ENCODE results near the gene ATOH8.

The ATOH8 gene

DNA sequence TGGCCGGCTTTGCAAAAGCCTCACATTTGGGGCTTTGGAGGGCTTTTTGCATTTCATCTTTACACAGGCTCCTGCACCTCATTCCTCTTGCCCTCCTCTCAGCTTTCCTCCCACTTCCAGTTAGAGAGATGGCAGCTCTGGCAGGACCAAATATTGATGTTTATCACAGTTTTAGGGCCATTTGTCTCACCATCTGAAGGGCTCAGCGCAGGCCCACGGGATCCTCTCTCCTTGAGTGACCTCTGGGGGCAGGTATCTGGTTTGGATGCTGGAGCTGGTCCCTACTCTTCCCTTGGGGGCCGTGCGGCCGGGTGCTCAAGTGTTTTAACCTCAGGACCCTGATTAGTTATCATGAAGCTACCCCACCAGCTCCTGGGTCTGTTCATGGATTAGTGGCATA, 19.9 kb downstream of the ATOH8 start:
- no peak for DNase-seq

GRCh38 chr2:85774126-85774978, 20.6 kb downstream of the ATOH8 start:
- no peak for DNase-seq

DNA sequence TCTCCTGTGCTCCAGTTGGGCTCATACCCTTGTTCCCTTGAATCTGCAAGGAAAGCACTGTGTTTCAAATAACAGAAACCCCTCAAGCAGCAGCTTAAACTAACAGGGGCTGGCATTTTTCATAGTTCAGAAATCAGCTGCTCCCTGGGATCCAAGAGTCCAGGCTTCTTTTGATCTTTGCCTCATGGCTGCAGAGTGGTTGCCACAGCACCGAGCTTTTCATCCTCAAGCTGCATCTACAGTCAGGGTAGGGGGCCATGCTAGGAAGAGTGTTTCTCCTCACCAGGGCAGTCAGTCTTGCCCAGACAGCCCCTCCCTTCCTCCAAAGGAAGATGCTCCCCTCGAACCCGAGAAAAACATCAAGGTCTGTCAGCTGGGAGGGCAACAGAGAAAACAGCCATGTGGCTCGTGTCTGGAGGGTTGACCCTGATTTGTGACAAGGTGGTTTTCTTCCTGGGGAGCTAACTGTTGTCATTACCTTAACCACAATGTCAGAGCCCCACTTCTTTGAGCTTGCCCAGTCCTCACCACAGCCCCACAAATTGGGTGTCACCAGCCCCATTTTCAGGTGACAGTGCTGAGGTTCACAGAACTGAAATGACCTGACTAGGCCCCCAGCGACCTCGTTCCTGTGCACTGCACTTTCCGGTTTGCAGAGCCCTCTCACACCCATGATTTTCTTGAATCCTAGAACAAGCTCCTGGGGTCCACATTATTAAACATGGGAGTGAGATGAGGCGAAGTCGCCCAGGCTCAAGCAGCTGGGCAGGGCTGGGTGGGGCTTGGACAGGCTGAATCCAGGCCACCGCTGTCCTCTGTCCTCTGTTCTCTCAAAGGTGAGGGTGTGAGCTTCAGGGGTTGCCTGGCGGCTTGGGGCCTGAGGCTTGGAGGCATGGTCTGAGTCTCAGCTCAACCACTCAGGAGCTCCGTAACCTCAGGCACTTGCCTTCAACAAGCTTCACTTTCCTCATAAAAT, 21.9 kb downstream of the ATOH8 start:
- DNase-seq: no peak

DNA sequence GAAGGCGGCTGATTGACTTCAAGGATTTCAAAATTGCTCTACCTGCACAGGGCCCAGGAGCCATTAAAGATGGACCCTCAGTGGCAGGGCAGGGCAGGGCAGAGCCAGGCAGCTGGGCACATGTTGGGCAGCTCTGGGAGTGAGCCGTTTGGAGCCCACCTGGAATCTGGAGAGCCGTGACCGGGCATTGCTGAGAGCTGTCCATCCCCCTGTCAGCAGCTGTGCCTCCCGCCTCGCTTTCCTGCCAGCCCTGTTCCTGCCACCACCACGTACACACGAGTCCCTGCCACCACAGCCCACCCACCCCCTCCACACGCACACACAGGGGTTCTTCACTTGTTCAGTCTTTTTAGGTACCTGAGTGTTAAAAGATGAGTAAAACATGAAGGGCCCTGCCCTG, 22.9 kb downstream of the ATOH8 start:
- no peak for DNase-seq

DNA sequence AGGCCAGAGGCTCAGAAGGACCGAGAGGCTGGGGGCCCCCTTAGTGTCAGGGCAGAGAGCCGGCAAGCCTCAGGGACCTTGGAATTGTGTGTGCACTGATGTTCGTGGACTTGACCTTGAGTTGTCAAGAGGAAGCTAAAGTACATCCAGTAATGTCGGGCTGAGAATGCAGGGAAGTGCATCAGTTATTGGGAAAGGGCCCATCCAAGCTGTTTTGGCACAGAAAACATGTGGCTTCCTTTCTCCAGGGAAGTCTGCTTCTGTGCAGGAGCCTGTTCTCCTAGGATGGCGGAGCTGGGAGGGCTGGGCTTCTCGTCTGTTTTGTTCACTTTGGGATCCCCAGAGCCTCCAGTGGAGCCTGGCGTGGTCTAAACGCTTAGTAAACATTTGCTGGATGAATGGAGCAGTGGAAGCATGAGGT, 23.7 kb downstream of the ATOH8 start:
- DNase-seq: no peak

GRCh38 chr2:85778646-85779379, 25.0 kb downstream of the ATOH8 start:
- DNase-seq: no peak

DNA sequence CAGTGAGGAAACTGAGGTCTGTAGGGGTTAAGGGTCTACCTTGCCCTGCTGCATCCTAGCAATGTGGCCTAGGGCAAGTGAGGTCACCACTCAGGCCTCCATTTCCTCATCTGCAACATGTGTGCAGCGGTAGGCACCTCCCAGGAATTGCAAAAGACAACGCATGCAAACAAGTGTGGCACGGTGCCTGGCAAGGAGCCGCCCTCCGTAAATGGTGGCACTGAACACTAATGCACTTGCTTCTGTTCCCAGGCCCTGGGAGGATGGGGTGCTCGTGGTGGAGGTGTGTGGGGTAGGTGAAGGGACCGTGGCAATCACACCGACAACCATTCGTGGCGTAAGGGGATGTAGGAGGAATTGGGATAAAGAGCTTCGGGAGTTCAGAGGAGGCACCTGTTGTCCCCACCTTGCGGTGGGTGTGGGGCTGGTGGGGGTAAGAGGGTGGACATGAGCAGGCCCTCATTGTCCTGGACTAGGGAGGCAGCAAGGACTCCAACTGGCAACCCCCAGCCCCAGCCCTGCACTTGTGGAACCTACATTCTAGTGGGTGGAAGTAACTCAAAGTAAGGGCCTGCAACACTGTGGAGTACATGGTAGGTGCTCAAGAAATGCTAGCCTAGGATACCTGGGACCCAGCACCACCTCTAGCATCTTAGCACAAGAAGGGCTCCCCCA, 26.0 kb downstream of the ATOH8 start:
- no peak for DNase-seq

DNA sequence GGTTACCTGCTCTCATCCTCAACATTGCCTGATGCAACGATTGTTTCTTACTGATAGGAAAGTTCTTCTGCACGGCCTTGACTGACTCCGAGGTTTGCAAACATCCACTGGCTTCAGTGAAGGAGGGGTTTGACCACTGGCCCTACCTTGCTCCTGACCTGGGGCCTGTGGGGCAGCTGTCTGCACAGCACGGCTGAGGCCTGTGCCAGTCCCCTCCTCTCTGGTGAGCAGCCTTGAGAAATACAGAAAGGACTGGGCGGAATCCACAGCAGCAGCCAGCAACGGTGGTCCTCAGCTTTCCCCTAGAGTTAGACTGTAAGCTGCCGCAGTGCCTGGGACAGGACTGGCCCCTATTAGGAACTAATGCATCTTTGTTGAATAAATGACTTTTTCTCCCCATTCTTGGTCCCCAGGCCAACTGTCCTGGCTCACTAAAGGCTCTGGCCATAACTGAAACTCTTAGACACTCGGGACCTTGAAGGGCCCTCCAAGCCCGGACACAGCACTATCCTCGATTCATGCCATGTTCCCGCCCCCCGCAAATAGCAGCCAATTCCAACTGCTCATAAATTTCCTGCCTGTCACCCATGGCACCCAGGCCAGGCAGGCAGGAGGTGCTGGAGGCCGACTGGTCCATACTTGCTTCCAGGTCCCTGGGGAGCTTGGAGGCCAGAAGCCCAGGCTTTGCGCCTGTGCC, 26.7 kb downstream of the ATOH8 start:
- DNase-seq: no peak

DNA sequence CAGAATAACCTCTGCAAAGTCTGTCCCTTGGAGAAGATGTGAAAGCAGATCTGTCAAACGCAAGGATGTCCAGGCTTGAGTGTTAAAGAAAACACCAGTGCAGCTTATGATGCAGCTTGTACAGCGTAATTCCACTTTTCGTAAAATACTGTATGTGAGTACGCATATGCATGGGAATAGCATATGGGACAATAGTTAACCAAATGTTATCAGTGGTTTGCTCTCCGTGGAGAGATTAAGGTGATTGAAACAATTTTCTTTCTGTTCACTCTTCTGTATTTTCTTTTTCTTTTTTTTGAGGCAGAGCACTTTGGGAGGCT, 27.2 kb downstream of the ATOH8 start:
- no peak for DNase-seq

DNA sequence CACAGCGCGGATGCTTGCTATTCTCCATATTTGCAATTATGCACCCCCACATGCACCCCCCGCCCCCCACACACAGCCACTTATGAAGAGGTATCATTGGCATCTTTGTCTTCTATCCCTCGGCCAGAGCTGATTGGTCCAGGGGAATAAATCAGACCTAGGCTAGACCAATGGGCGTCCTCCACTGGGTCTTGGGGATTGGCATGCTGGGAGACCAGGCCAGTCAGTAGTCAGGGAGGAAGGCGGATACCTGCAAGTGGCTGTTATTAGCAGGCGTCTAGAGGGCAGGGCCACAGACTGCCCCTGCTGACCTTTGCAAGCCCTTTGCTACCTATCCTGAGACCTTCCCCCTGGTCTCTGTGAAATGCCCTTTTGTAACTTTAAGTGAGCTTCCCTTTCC, 30.0 kb downstream of the ATOH8 start:
- no peak for DNase-seq

DNA sequence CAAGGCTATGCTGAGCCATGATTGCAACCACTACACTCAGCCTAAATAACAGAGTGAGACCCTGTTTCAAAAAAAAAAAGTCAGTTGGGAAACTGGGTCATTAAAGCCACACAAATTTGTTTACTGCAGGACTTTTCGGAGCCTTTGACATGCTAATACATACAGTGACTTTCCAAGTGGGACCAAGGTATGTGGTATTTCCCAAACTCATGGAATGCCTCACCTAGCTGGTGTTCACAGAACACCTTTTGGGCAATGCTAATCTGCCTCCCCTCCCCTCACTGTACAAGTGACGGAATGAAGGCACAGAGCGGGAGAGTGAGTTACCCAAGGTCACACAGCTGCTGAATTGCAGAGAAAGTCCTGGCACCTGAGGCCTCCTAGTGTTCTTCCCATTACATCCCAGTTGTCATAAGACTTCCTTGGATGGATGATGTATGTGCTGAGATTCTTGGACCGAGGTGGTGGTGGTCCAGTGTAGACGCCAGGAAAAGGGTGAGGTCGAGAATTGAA, 30.7 kb downstream of the ATOH8 start:
- DNase-seq: no peak

GRCh38 chr2:85785027-85785822, 31.4 kb downstream of the ATOH8 start:
- no peak for DNase-seq

DNA sequence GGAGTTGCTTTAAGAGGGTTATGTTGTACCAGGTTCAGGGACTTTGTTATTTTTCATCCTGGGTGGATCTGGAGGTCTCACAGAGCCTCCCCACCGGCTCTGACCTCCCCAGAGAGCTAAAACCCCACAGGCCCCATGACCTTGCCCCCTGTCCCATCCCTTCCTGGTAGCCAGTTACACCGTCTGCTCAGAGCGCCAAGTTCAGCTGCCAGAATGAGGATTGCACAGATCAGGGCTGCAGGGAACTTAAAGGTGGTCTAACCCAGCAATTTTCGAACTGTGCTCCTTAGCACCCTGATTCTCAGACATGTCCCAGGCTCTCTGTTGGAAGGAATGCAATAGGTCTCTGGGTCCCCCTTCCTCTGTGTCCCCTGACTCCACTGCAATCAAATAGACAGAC, 32.1 kb downstream of the ATOH8 start:
- no peak for DNase-seq

GRCh38 chr2:85786444-85786843, 32.7 kb downstream of the ATOH8 start:
- no peak for DNase-seq

DNA sequence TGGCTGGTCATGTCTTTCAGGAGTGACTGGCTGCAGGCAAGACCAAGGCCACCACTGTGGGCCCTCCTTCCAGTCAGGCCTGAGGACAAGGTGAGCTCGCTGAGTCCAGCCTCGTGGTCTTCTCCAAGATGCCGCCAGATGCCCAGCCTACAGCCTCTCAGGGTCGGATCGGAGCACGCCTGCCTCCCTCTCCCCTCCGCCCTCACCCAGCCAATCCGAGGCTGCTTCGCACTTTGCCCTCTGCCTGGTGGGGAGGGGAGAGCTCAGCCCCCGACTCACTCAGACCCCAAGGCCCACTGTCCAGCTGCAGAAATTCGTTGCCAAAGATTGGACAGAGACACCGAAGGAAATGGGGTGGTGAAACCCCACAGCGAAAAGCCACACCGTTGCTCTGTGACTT, 33.1 kb downstream of the ATOH8 start:
- no peak for DNase-seq

DNA sequence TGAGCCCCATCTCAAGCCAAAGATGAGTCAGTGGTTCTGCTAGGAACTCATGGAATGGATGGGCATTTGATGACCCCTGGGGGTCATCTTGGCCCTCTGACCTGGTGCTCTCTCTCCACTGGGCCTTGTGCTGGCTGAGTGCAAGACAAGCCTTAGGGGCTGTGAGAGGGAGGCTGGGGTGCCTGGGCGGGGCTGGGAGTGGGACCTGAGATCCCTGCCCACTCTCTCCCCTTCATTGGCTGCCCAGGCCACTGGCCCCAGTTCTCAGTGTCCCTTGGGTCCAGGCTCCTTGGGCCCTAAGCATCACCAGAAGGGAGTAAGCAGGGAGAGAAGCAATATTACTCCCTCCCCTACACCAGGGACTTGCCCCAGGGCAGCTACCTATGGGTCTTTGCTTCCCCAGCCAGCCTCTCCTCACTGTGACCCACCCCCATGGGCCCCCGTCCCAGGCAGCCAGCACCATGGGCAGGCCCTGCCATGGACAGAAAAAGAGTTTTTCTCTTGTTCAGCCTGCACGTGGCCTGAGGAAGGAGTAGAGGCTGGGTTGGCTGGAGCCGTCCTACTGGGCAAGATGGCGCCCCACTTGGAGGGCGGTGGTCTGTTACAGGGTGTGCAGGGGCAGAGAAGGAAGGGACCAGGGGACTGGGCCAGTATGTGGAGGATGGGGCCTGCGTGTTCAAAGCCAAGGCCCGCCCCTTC, 33.6 kb downstream of the ATOH8 start:
- DNase-seq: no peak

DNA sequence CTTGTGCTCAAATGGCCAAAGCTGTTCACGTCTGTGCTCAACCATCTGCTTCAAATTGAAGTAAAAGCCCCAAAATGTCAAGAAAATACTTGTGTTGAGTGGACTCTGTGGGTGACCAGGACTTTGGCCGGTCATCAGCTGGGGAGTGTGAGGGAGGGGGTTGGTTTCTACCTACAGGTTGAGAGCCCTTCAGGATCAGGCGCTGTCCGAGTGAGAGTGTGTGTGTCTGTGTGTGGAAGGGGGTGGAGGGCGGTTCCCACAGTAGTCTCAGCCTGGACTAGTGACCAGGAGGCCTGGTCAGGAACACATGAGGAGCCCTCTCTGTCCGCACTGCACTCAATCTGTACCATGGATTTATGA, 34.2 kb downstream of the ATOH8 start:
- DNase-seq: no peak

DNA sequence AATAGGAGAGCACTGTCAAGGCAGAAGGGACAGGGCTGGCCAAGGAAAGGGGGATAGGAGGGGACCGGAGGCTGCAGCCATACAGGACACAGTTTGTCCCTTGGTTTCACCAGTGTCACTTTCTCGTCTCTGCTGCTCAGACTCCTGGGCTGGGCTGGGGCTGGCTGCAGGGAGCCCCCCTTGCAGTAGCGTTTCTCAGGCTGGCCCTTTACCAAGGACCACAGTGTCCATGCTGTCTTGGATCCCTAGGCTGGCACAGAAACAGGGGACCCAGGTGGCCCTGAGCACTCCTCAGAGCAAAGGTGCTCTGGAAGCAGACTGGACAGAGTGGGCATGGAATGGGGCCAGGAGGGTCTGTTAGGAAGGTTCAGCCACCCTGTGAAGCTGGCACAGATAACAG, 34.8 kb downstream of the ATOH8 start:
- DNase-seq: no peak

GRCh38 chr2:85789271-85789670, 35.5 kb downstream of the ATOH8 start:
- no peak for DNase-seq

DNA sequence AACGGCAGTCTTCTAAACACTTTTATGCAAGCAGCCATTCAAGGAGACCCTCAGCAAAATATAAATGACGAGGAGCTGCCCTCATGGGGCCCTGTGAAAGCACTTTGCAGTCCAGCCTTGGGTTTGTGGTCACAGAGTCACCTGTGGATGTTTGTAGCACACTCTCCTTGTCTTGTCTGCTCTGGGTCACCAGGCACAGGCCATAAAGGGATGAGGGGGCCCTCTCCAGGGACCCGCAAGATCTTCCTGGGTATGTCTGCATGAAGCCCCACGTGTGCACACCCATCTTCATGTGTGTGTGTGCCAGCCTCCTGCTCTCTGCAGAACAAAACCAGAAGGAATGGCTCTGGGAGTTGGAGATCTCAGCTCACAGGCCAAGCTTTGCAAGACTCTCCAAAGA, 36.2 kb downstream of the ATOH8 start:
- no peak for DNase-seq

All from NCI-H226 (cell line).